Mesothelial cell of epicardium (in vitro differentiated cells): ENCODE data around the gene OSBPL1A. TPM values are rescaled to one million over a fixed set of nuclear protein-coding genes. Genes with fewer than 3 reads are reported as not detected.
A peak's percentile ranks its signal among the peaks of the same experiment; 100 is the strongest.

Source experiments
- DNase-seq, 2 experiments: peaks; one replicate each; pipeline ENCODE4 v3.0.0; 2021; ENCODE audit warnings: low spot score in 2 of 2; ENCODE audit not compliant: unreplicated experiment in 2 of 2
- H3K27ac Mint-ChIP-seq: 2 replicates; pipeline ENCODE4 v1.8.0; 2021; ENCODE audit warnings: mixed read lengths
- H3K27me3 Mint-ChIP-seq: 2 replicates; pipeline ENCODE4 v1.8.0; 2021; ENCODE audit warnings: low read depth, mixed read lengths
- H3K36me3 Mint-ChIP-seq: 2 replicates; pipeline ENCODE4 v1.8.0; 2021; ENCODE audit warnings: mixed read lengths
- H3K4me1 Mint-ChIP-seq: 2 replicates; pipeline ENCODE4 v1.8.0; 2021; ENCODE audit warnings: mixed read lengths
- H3K4me3 Mint-ChIP-seq: 2 replicates; pipeline ENCODE4 v1.8.0; 2021; ENCODE audit warnings: mild to moderate bottlenecking, moderate library complexity, mixed read lengths
- H3K9me3 Mint-ChIP-seq: 2 replicates; pipeline ENCODE4 v1.8.0; 2021; ENCODE audit warnings: mixed read lengths
- total RNA-seq: library from RNA; stranded (reverse); gene quantifications from 3 replicates; pipeline ENCODE4 v1.2.1, GENCODE V29; 2021
- TF ChIP-seq, protein P1 (sequence below): fragments of 200-600 bp; sonication (generic); IDR thresholded peaks from one replicate; pipeline ENCODE4 v1.5.0; 2021; ENCODE audit warnings: antibody characterized with exemption; ENCODE audit not compliant: unreplicated experiment

The OSBPL1A gene
- total RNA-seq, result 36.1 to 39.7 TPM (median 37.5 TPM) in 3 replicates

GRCh38 chr18:24397694-24398368 is at the start of gene OSBPL1A:
TSS of gene OSBPL1A (minus strand) at chr18:24397824. CDS start at chr18:24377533, 20,291 bp downstream.
- Mint-ChIP-seq H3K36me3 (no peaks in the 10 kb centered on the region), H3K27ac (peak within 1 kb of the TSS; percentile 90), H3K9me3 (no peaks in the 10 kb centered on the region), H3K4me1 (peaks cover 31% of the 10 kb centered on the region), H3K4me3 (peak within 1 kb of the TSS; percentile 83), H3K27me3 (no peaks in the 10 kb centered on the region)
- peak; percentile 87 to 90 for DNase-seq
- TF ChIP-seq, protein P1, sequence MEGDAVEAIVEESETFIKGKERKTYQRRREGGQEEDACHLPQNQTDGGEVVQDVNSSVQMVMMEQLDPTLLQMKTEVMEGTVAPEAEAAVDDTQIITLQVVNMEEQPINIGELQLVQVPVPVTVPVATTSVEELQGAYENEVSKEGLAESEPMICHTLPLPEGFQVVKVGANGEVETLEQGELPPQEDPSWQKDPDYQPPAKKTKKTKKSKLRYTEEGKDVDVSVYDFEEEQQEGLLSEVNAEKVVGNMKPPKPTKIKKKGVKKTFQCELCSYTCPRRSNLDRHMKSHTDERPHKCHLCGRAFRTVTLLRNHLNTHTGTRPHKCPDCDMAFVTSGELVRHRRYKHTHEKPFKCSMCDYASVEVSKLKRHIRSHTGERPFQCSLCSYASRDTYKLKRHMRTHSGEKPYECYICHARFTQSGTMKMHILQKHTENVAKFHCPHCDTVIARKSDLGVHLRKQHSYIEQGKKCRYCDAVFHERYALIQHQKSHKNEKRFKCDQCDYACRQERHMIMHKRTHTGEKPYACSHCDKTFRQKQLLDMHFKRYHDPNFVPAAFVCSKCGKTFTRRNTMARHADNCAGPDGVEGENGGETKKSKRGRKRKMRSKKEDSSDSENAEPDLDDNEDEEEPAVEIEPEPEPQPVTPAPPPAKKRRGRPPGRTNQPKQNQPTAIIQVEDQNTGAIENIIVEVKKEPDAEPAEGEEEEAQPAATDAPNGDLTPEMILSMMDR, result no peak

- Mint-ChIP-seq H3K27ac (no peak overlapping the region), H3K9me3 (no peaks in the 10 kb centered on the region), H3K4me1 (no peaks in the 10 kb centered on the region), H3K27me3 (no peaks in the 10 kb centered on the region), H3K36me3 (peaks cover 35% of the 10 kb centered on the region), H3K4me3 (no peak overlapping the region)
- TF ChIP-seq, protein P1, result no peak
- DNase-seq, result no peak
Measured at GRCh38 chr18:24446953-24447538, 49.4 kb upstream of the OSBPL1A start.

GRCh38 chr18:24446453-24446852 is 48.8 kb upstream of the OSBPL1A start:
- no peak for DNase-seq
- no peak overlapping the region for H3K27ac Mint-ChIP-seq
- no peaks in the 10 kb centered on the region for H3K9me3 Mint-ChIP-seq
- H3K27me3 Mint-ChIP-seq, result no peaks in the 10 kb centered on the region
- no peak overlapping the region for H3K4me3 Mint-ChIP-seq
- TF ChIP-seq, protein P1, result no peak
- peaks cover 39% of the 10 kb centered on the region for H3K36me3 Mint-ChIP-seq
- H3K4me1 Mint-ChIP-seq, result no peaks in the 10 kb centered on the region

GRCh38 chr18:24443870-24444269 is 46.2 kb upstream of the OSBPL1A start:
- H3K36me3 Mint-ChIP-seq, result peaks cover 48% of the 10 kb centered on the region
- H3K4me3 Mint-ChIP-seq, result no peak overlapping the region
- H3K4me1 Mint-ChIP-seq, result no peaks in the 10 kb centered on the region
- no peak overlapping the region for H3K27ac Mint-ChIP-seq
- H3K27me3 Mint-ChIP-seq, result no peaks in the 10 kb centered on the region
- H3K9me3 Mint-ChIP-seq, result no peaks in the 10 kb centered on the region
- TF ChIP-seq, protein P1, result no peak
- no peak for DNase-seq

GRCh38 chr18:24436939-24437338 is 39.3 kb upstream of the OSBPL1A start:
- no peak overlapping the region for H3K4me3 Mint-ChIP-seq
- H3K27me3 Mint-ChIP-seq, result no peaks in the 10 kb centered on the region
- no peaks in the 10 kb centered on the region for H3K9me3 Mint-ChIP-seq
- H3K36me3 Mint-ChIP-seq, result peaks cover 53% of the 10 kb centered on the region
- TF ChIP-seq, protein P1, result no peak
- no peak for DNase-seq
- peaks cover 8% of the 10 kb centered on the region for H3K4me1 Mint-ChIP-seq
- H3K27ac Mint-ChIP-seq, result peak overlapping the region; percentile 83
